ENCODE results near the gene VWDE.

DNA sequence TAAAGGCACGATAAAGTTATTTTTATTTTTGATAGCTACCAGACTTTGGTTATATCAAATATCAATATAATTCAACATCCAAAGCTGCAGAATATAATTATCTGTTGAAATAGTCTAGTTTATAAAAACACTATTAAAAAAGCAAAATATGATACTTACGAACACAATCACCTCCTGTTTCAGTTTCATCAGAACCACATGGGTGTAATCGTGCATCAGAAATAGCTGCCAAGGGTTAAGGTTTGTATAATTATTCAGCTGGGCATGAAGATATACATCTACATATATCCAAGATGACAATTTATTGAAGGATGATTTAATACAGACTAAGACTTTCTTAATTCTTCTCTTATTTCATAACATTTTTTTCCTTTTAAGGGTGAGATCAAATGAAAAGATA is 20.3 kb downstream of the VWDE start:
- TF ChIP-seq, protein P1, sequence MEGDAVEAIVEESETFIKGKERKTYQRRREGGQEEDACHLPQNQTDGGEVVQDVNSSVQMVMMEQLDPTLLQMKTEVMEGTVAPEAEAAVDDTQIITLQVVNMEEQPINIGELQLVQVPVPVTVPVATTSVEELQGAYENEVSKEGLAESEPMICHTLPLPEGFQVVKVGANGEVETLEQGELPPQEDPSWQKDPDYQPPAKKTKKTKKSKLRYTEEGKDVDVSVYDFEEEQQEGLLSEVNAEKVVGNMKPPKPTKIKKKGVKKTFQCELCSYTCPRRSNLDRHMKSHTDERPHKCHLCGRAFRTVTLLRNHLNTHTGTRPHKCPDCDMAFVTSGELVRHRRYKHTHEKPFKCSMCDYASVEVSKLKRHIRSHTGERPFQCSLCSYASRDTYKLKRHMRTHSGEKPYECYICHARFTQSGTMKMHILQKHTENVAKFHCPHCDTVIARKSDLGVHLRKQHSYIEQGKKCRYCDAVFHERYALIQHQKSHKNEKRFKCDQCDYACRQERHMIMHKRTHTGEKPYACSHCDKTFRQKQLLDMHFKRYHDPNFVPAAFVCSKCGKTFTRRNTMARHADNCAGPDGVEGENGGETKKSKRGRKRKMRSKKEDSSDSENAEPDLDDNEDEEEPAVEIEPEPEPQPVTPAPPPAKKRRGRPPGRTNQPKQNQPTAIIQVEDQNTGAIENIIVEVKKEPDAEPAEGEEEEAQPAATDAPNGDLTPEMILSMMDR (IDR thresholded peaks at IDR 0.05; ENCODE audit: low read depth, low read length), result no peak
- no peak for TF ChIP-seq POLR2A (IDR thresholded peaks at IDR 0.05; ENCODE audit: extremely low read depth, insufficient read length)
- TF ChIP-seq, protein P2, sequence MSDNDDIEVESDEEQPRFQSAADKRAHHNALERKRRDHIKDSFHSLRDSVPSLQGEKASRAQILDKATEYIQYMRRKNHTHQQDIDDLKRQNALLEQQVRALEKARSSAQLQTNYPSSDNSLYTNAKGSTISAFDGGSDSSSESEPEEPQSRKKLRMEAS (IDR thresholded peaks at IDR 0.05; ENCODE audit: low read depth, low read length), result no peak

All from NB4 (cell line).